Adipocyte (in vitro differentiated cells): ENCODE measurements around the gene CBX4.

ENCODE experiments used
- DNase-seq: peaks from one replicate; pipeline ENCODE4 v3.0.0-alpha.2; 2015; ENCODE audit warnings: low read depth
- H3K27me3 ChIP-seq: replicated peaks from 2 replicates; pipeline ENCODE4 v1.7.0; 2013; ENCODE audit warnings: mild to moderate bottlenecking, low read length, moderate library complexity; ENCODE audit not compliant: control insufficient read depth, insufficient read depth
- H3K36me3 ChIP-seq: 2 replicates; pipeline ENCODE4 v1.7.0; 2013; ENCODE audit warnings: low read length, mild to moderate bottlenecking, moderate library complexity; ENCODE audit not compliant: control insufficient read depth, insufficient read depth, severe bottlenecking
- H3K4me1 ChIP-seq: 2 replicates; pipeline ENCODE4 v1.7.0; 2013; ENCODE audit warnings: mild to moderate bottlenecking, low read length, moderate library complexity; ENCODE audit not compliant: control insufficient read depth, insufficient read depth
- H3K4me3 ChIP-seq: 2 replicates; pipeline ENCODE4 v1.7.0; 2013; ENCODE audit warnings: mild to moderate bottlenecking, low read length, moderate library complexity
- H3K9ac ChIP-seq: 2 replicates; pipeline ENCODE4 v1.7.0; 2013; ENCODE audit warnings: mild to moderate bottlenecking, low read length, moderate library complexity
- H3K9me3 ChIP-seq: 2 replicates; pipeline ENCODE4 v1.7.0; 2013; ENCODE audit warnings: mild to moderate bottlenecking, low read length, moderate library complexity; ENCODE audit not compliant: control insufficient read depth

CBX4 gene

GRCh38 chr17:79803997-79804855, 35.0 kb downstream of the CBX4 start:
- Histone ChIP-seq H3K9me3 (peaks cover 3% of the 10 kb centered on the region), H3K4me3 (no peak overlapping the region), H3K9ac (no peak overlapping the region), H3K36me3 (no peaks in the 10 kb centered on the region), H3K4me1 (peaks cover 17% of the 10 kb centered on the region), H3K27me3 (peaks cover 98% of the 10 kb centered on the region)
- DNase-seq = no peak

GRCh38 chr17:79803421-79803996, 35.7 kb downstream of the CBX4 start:
- no peak for DNase-seq
- peaks cover 21% of the 10 kb centered on the region for H3K4me1 ChIP-seq
- H3K4me3 ChIP-seq = no peak overlapping the region
- no peak overlapping the region for H3K9ac ChIP-seq
- peaks cover 3% of the 10 kb centered on the region for H3K9me3 ChIP-seq
- no peaks in the 10 kb centered on the region for H3K36me3 ChIP-seq
- H3K27me3 ChIP-seq = peaks cover 96% of the 10 kb centered on the region

GRCh38 chr17:79802736-79803420, 36.4 kb downstream of the CBX4 start:
- no peaks in the 10 kb centered on the region for H3K36me3 ChIP-seq
- peaks cover 26% of the 10 kb centered on the region for H3K4me1 ChIP-seq
- H3K9ac ChIP-seq = no peak overlapping the region
- peaks cover 3% of the 10 kb centered on the region for H3K9me3 ChIP-seq
- H3K4me3 ChIP-seq = no peak overlapping the region
- no peak for DNase-seq
- peaks cover 93% of the 10 kb centered on the region for H3K27me3 ChIP-seq

- Histone ChIP-seq H3K9ac (no peak overlapping the region), H3K9me3 (peaks cover 3% of the 10 kb centered on the region), H3K27me3 (peaks cover 86% of the 10 kb centered on the region), H3K4me1 (peaks cover 26% of the 10 kb centered on the region), H3K36me3 (no peaks in the 10 kb centered on the region), H3K4me3 (no peak overlapping the region)
- DNase-seq = no peak
These were observed 37.1 kb downstream of the CBX4 start for GRCh38 chr17:79802039-79802735.

- no peak for DNase-seq
- Histone ChIP-seq H3K4me1 (peaks cover 28% of the 10 kb centered on the region), H3K27me3 (peaks cover 78% of the 10 kb centered on the region), H3K36me3 (no peaks in the 10 kb centered on the region), H3K4me3 (no peak overlapping the region), H3K9me3 (peaks cover 3% of the 10 kb centered on the region), H3K9ac (no peak overlapping the region)
These were observed 37.8 kb downstream of the CBX4 start for GRCh38 chr17:79801156-79802038.

- peaks cover 3% of the 10 kb centered on the region for H3K9me3 ChIP-seq
- no peaks in the 10 kb centered on the region for H3K36me3 ChIP-seq
- peaks cover 69% of the 10 kb centered on the region for H3K27me3 ChIP-seq
- DNase-seq = no peak
- peak overlapping the region; percentile 41 for H3K4me3 ChIP-seq
- H3K9ac ChIP-seq = no peak overlapping the region
- peaks cover 35% of the 10 kb centered on the region for H3K4me1 ChIP-seq
These were observed 38.7 kb downstream of the CBX4 start for GRCh38 chr17:79800325-79801155.

- H3K4me1 ChIP-seq = peaks cover 35% of the 10 kb centered on the region
- H3K4me3 ChIP-seq = no peak overlapping the region
These were observed 39.5 kb downstream of the CBX4 start for GRCh38 chr17:79799538-79800324.

GRCh38 chr17:79799174-79799537, 40.1 kb downstream of the CBX4 start:
- Histone ChIP-seq H3K9ac (no peak overlapping the region), H3K4me3 (no peak overlapping the region), H3K4me1 (peaks cover 35% of the 10 kb centered on the region), H3K9me3 (peaks cover 3% of the 10 kb centered on the region), H3K36me3 (no peaks in the 10 kb centered on the region), H3K27me3 (peaks cover 55% of the 10 kb centered on the region)
- DNase-seq = no peak

More at GRCh38 chr17:79799538-79800324, 39.5 kb downstream of the CBX4 start:
- Histone ChIP-seq H3K9me3 (peaks cover 3% of the 10 kb centered on the region), H3K36me3 (no peaks in the 10 kb centered on the region), H3K9ac (no peak overlapping the region), H3K27me3 (peaks cover 61% of the 10 kb centered on the region)
- no peak for DNase-seq

GRCh38 chr17:79798299-79799173, 40.7 kb downstream of the CBX4 start:
- H3K36me3 ChIP-seq = no peaks in the 10 kb centered on the region
- no peak overlapping the region for H3K9ac ChIP-seq
- peaks cover 49% of the 10 kb centered on the region for H3K27me3 ChIP-seq
- H3K4me1 ChIP-seq = peaks cover 41% of the 10 kb centered on the region
- DNase-seq = peak; percentile 68
- peak overlapping the region; percentile 69 for H3K4me3 ChIP-seq
- H3K9me3 ChIP-seq = peaks cover 3% of the 10 kb centered on the region
